ENCODE results near the gene ATP2A3. TPM values are rescaled to one million over a fixed set of nuclear protein-coding genes. Genes with fewer than 3 reads are reported as not detected.

Gene ATP2A3
- total and polyA plus RNA-seq, 2 donors (not counting 1 experiment from before 2014, with no cell fraction given) = 697 to 817 TPM

DNA sequence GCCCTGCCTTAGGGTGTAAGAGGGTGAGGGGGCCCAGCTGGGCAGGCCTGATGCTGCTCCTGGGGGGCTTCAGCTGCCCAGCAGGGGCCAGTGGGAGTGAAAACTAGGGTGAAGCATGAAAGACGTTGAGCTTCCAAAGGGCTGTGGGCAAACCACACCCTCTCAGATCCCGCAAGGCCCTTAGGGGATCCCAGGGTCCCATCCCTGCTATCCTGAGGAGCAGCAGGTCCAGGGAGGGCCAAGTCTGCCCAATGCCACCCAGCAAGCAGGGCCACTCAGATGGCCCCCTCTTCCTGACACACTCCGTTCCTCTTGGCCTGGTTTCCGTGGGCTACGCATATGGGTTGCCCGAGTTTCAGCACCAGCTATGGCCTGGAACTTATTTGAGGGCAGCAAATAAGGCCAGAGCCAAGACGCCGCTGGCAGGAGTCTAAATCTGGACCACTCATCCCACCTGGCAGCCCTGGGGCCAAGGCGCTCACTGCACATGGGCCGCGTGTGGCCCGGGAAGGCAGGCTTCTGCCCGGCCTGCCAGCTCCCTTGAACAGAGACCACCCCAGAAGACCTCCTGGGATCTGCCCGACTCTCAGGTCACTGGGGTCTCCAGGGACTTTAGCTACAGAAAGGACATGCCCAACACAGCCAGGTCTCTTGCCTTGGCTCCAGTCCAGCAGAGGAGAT lies 4.2 kb downstream of the ATP2A3 start:
- peak overlapping the region; percentile 94 for H3K9ac ChIP-seq (ENCODE audit: low read length)
- Mint-ChIP-seq H3K4me3 (peak overlapping the region; percentile 98), H3K4me1 (peaks cover 68% of the 10 kb centered on the region), H3K9me3 (ENCODE audit: insufficient read depth) (no peaks in the 10 kb centered on the region), H3K27me3 (no peaks in the 10 kb centered on the region), H3K27ac (peak overlapping the region; percentile 96)
- peak overlapping the region; percentile 95 for H3K4me2 ChIP-seq (replicated peaks; ENCODE audit: low read depth, low read length, poor library complexity, severe bottlenecking)
- CTCF ChIA-PET = interaction anchor here (1.9 to 12.2 kb wide), 4 partner anchors 11 to 46 kb away, joined by 4 to 157 read pairs (median 85); partner anchors contain the start of gene P2RX1
- DNase-seq = no peak
- no peaks in the 10 kb centered on the region for H3K9me3 ChIP-seq (ENCODE audit: control extremely low read depth in 1 of 3, control insufficient read depth in 2 of 3, insufficient read depth in 1 of 3, low read length in 2 of 3)
- H2AFZ ChIP-seq (ENCODE audit: insufficient read depth, low read depth, low read length, poor library complexity, severe bottlenecking) = no peak overlapping the region
- H3K4me3 ChIP-seq (ENCODE audit: control extremely low read depth in 1 of 5, extremely low read depth in 1 of 5, insufficient read depth in 1 of 5, low read depth in 2 of 5, low read length in 4 of 5) = peak overlapping the region in 2 of 5 experiments; percentile 17 to 98
- peaks cover 85% of the 10 kb centered on the region for H3K79me2 ChIP-seq (ENCODE audit: control insufficient read depth, insufficient read depth, low read length)
- H3K27ac ChIP-seq (ENCODE audit: low read length in 2 of 2) = peak overlapping the region; percentile 25 to 81
- H4K20me1 ChIP-seq (ENCODE audit: control insufficient read depth, insufficient read depth, low read length, poor library complexity, severe bottlenecking) = peaks cover 82% of the 10 kb centered on the region
- no peaks in the 10 kb centered on the region for H3K27me3 ChIP-seq (replicated peaks in 1 of 4; ENCODE audit: control extremely low read depth in 1 of 4, control insufficient read depth in 3 of 4, insufficient read depth in 4 of 4, low read length in 3 of 4)
- 76% methylated on average over 14 of the region's 14 CpGs for WGBS (ENCODE audit: insufficient coverage)
- TF ChIP-seq EZH2 (IDR thresholded peaks at IDR 0.05; ENCODE audit: borderline replicate concordance, insufficient read depth, low read depth, low read length, poor library complexity, severe bottlenecking) = no peak
- TF ChIP-seq CTCF (IDR thresholded peaks at IDR 0.05) = no peak
- POLR2A ChIA-PET = interaction anchor here (0.6 to 4.7 kb wide), 2 partner anchors 44 to 721 kb away, joined by 4 to 64 read pairs; partner anchors contain the start of gene P2RX1
- H3K4me1 ChIP-seq (ENCODE audit: control insufficient read depth in 2 of 2, insufficient read depth in 2 of 2, low read length in 2 of 2) = peaks cover 55 to 83% of the 10 kb centered on the region in 2 donors
- no peak for ATAC-seq (ENCODE audit: low read depth)
- peaks cover 0 to 63% of the 10 kb centered on the region in 2 experiments for H3K36me3 ChIP-seq (replicated peaks in 1 of 2; ENCODE audit: control extremely low read depth in 1 of 2, control insufficient read depth in 1 of 2, extremely low read depth in 1 of 2, insufficient read depth in 2 of 2, low read length in 1 of 2)
- intact Hi-C loops (cut with micrococcal nuclease) = loop anchor here (5.0 kb wide), 1 partner anchor 987 kb away; the partner anchor contains the start of gene PFN1
